NCI-H526 (cell line): ENCODE results near the gene TKT.

Experiments used
- DNase-seq, 2 experiments: peaks; one replicate each; lab custom pipeline; 2025; lab: John Stamatoyannopoulos, UW

Gene TKT

DNA sequence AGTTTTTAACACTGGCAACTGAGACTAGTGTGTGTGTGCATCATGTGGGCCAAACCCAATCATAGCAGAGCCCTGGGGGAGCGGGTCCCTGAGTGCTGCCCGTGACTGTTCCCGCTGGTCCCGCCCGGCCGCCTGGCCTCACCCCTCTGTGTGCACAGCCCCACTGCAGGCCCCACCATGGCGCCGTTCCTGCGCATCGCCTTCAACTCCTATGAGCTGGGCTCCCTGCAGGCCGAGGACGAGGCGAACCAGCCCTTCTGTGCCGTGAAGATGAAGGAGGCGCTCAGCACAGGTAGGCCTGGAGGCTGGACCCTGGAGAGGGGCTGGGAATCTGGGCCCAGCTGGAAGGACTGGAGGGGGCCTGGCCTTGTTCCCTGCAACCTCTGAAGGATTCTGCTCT, 77.6 kb downstream of the TKT start:
- no peak for DNase-seq

DNA sequence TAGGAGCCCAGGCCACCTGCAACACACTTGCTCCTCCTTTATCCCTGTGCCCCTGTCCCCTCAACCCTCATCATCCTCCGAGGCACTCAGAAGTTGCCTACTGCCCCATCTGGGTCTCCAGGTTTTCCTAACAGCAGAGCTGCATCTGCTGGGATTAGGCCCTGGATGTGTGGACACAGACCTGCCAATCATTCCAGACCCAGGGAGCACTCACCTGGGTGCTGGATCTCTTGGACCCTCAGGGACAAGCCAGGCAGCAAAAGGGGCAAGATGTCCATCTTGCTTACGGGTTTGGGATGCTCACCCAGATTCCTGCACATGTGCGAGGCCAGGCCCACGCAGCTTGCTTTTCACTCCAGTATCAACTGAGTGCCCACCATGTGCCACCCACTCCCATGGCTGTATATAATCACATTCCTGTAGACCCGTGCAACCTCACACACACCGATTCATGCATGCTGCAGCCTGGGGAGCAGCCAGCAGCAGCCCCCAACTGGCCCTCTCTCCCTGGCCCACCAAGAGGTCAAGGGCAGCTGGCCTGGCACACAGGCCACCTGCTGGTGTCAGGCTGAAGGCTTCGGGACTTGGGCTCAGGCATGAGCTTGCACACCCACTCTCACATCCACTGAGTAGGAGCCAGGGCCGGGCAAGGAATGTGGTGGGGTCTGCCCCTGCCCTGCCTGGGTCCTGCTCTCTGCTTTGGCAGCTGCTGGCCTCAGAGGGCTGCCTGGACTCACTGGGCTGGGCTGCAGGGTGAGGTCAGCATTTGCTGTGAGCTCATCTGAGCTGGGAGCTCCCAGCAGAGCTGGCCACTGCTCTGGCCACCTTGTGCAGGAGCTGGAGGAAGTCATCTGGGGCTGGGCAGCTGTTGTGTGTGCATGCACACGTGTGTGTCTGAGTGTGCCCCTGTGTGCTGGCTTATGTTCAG, 79.9 kb downstream of the TKT start:
- no peak for DNase-seq
